KMS-11 (cell line): ENCODE measurements around the gene CCT2.

Source experiments
- H2AFZ ChIP-seq: fragments of 200-600 bp; sonication (generic); 2 replicates; pipeline ENCODE4 v1.6.1; 2016; ENCODE audit warnings: antibody characterized with exemption, mixed run types, low read depth
- H3K27ac ChIP-seq: fragments of 200-600 bp; sonication (generic); 2 replicates; pipeline ENCODE4 v1.6.1; 2016; ENCODE audit warnings: mild to moderate bottlenecking, mixed run types
- H3K27me3 ChIP-seq: fragments of 200-600 bp; sonication (generic); 2 replicates; pipeline ENCODE4 v1.6.1; 2017; ENCODE audit warnings: mild to moderate bottlenecking, low read depth, mixed run types, moderate library complexity; ENCODE audit not compliant: insufficient read depth
- H3K36me3 ChIP-seq: fragments of 200-600 bp; sonication (generic); 2 replicates; pipeline ENCODE4 v1.6.1; 2017; ENCODE audit warnings: mild to moderate bottlenecking, mixed run types; ENCODE audit not compliant: insufficient read depth
- H3K4me1 ChIP-seq: fragments of 200-600 bp; sonication (generic); 2 replicates; pipeline ENCODE4 v1.6.1; 2016; ENCODE audit warnings: mild to moderate bottlenecking, low read depth, mixed run types; ENCODE audit not compliant: poor library complexity, severe bottlenecking
- H3K4me2 ChIP-seq: fragments of 200-600 bp; sonication (generic); 2 replicates; pipeline ENCODE4 v1.7.0; 2016; ENCODE audit warnings: mild to moderate bottlenecking, mixed run types
- H3K4me3 ChIP-seq: fragments of 200-600 bp; sonication (generic); IDR thresholded peaks from 2 replicates; pipeline ENCODE4 v1.6.1; 2017; ENCODE audit warnings: low read depth, low read length, mixed read lengths; ENCODE audit not compliant: insufficient read depth
- H3K79me2 ChIP-seq: fragments of 200-600 bp; sonication (generic); 2 replicates; pipeline ENCODE4 v1.6.1; 2016; ENCODE audit warnings: low read depth, mixed run types; ENCODE audit not compliant: insufficient read depth
- H3K9ac ChIP-seq: fragments of 200-600 bp; sonication (generic); 2 replicates; pipeline ENCODE4 v1.6.1; 2016; ENCODE audit warnings: mild to moderate bottlenecking, mixed run types
- H4K20me1 ChIP-seq: fragments of 200-600 bp; sonication (generic); 2 replicates; pipeline ENCODE4 v1.6.1; 2016; ENCODE audit warnings: mild to moderate bottlenecking, mixed run types; ENCODE audit not compliant: insufficient read depth
- CTCF ChIP-seq: fragments of 200-600 bp; sonication (generic); conservative IDR thresholded peaks from 2 replicates; pipeline ENCODE4 v1.6.1; 2017; ENCODE audit warnings: low read depth, mild to moderate bottlenecking, antibody characterized with exemption, low read length, moderate library complexity, mixed read lengths

The CCT2 gene

GRCh38 chr12:69585189-69586062, at the start of gene CCT2:
CCT2 (plus strand) TSS chr12:69585459; CDS start chr12:69585522, 63 bp downstream.
- peak within 1 kb of the TSS; percentile 96 for H3K9ac ChIP-seq
- peak within 1 kb of the TSS; percentile 96 for H3K4me2 ChIP-seq
- peaks cover 33% of the 10 kb centered on the region for H3K36me3 ChIP-seq
- no peaks in the 10 kb centered on the region for H4K20me1 ChIP-seq
- H3K4me3 ChIP-seq: peak within 1 kb of the TSS; percentile 77
- H3K4me1 ChIP-seq: peaks cover 37% of the 10 kb centered on the region
- H3K27me3 ChIP-seq: no peaks in the 10 kb centered on the region
- peak within 1 kb of the TSS; percentile 82 for H3K27ac ChIP-seq
- TF ChIP-seq CTCF: peak; percentile 49; the same call in 1 of the 2 replicates
- peaks cover 41% of the 10 kb centered on the region for H3K79me2 ChIP-seq
- peak within 1 kb of the TSS; percentile 81 for H2AFZ ChIP-seq

- no peak overlapping the region for H2AFZ ChIP-seq
- H3K27me3 ChIP-seq: no peaks in the 10 kb centered on the region
- no peaks in the 10 kb centered on the region for H4K20me1 ChIP-seq
- no peaks in the 10 kb centered on the region for H3K36me3 ChIP-seq
- H3K4me3 ChIP-seq: no peak overlapping the region
- H3K4me1 ChIP-seq: peaks cover 10% of the 10 kb centered on the region
- H3K27ac ChIP-seq: no peak overlapping the region
- no peak for TF ChIP-seq CTCF
- peaks cover 18% of the 10 kb centered on the region for H3K79me2 ChIP-seq
- no peak overlapping the region for H3K4me2 ChIP-seq
- no peak overlapping the region for H3K9ac ChIP-seq
Observed at GRCh38 chr12:69540987-69541386, 44.3 kb upstream of the CCT2 start.

- no peaks in the 10 kb centered on the region for H3K4me1 ChIP-seq
- no peak overlapping the region for H3K9ac ChIP-seq
- no peak overlapping the region for H3K4me2 ChIP-seq
- no peak overlapping the region for H3K27ac ChIP-seq
- H3K79me2 ChIP-seq: no peaks in the 10 kb centered on the region
- H4K20me1 ChIP-seq: no peaks in the 10 kb centered on the region
- no peak overlapping the region for H3K4me3 ChIP-seq
- no peak for TF ChIP-seq CTCF
- no peaks in the 10 kb centered on the region for H3K27me3 ChIP-seq
- no peaks in the 10 kb centered on the region for H3K36me3 ChIP-seq
- H2AFZ ChIP-seq: no peak overlapping the region
Observed at GRCh38 chr12:69544087-69544486, 41.2 kb upstream of the CCT2 start.

- Histone ChIP-seq H3K36me3 (no peaks in the 10 kb centered on the region), H3K4me1 (no peaks in the 10 kb centered on the region), H3K27ac (no peak overlapping the region), H3K9ac (no peak overlapping the region), H2AFZ (no peak overlapping the region), H3K4me2 (no peak overlapping the region), H4K20me1 (no peaks in the 10 kb centered on the region), H3K4me3 (no peak overlapping the region), H3K27me3 (no peaks in the 10 kb centered on the region), H3K79me2 (no peaks in the 10 kb centered on the region)
- no peak for TF ChIP-seq CTCF
Observed at GRCh38 chr12:69545081-69545480, 40.2 kb upstream of the CCT2 start.
